ENCODE measurements around the gene ATP9B. TPM values are rescaled to one million over a fixed set of nuclear protein-coding genes. Genes with fewer than 3 reads are reported as not detected.

The ATP9B gene
- total and polyA plus RNA-seq, 8 donors, result 29.2 to 41.5 (median 38.3) TPM

GRCh38 chr18:79030680-79031079, 38.5 kb upstream of the ATP9B start:
- Histone ChIP-seq H3K27me3 (no peaks in the 10 kb centered on the region), H3K27ac (no peak overlapping the region), H3K4me3 (no peak overlapping the region), H3K36me3 (no peaks in the 10 kb centered on the region), H3K9me3 (peaks cover 0 to 7% of the 10 kb centered on the region in 2 donors), H3K4me1 (no peaks in the 10 kb centered on the region)
- no peak for TF ChIP-seq CTCF (IDR thresholded peaks at IDR 0.05)
- intact Hi-C loops (cut with DNase I), result no loop called here
- ATAC-seq (no peak), DNase-seq (peak in 1 of 4 donors; percentile 49)

- H3K9me3 ChIP-seq, result no peaks in the 10 kb centered on the region
- no peak overlapping the region for H3K4me3 ChIP-seq
- H3K27ac ChIP-seq, result no peak overlapping the region
- ATAC-seq (no peak), DNase-seq (peak in 2 of 4 donors; percentile 46 to 65)
- intact Hi-C loops (cut with DNase I), result no loop called here
- no peak for TF ChIP-seq CTCF (IDR thresholded peaks at IDR 0.05)
- H3K4me1 ChIP-seq, result no peaks in the 10 kb centered on the region
- H3K36me3 ChIP-seq, result no peaks in the 10 kb centered on the region
- peaks cover 0 to 15% of the 10 kb centered on the region in 2 donors for H3K27me3 ChIP-seq
These were observed 26.9 kb upstream of the ATP9B start for GRCh38 chr18:79042276-79042675.

- H3K27me3 ChIP-seq, result peaks cover 0 to 15% of the 10 kb centered on the region in 2 donors
- H3K9me3 ChIP-seq, result no peaks in the 10 kb centered on the region
- no peak overlapping the region for H3K4me3 ChIP-seq
- intact Hi-C loops (cut with DNase I), result no loop called here
- DNase-seq (no peak), ATAC-seq (no peak)
- no peaks in the 10 kb centered on the region for H3K36me3 ChIP-seq
- H3K27ac ChIP-seq, result no peak overlapping the region
- no peaks in the 10 kb centered on the region for H3K4me1 ChIP-seq
- no peak for TF ChIP-seq CTCF (IDR thresholded peaks at IDR 0.05)
These were observed 25.9 kb upstream of the ATP9B start for GRCh38 chr18:79043288-79043687.

- ATAC-seq (no peak), DNase-seq (peak in 1 of 4 donors; percentile 73)
- no peaks in the 10 kb centered on the region for H3K36me3 ChIP-seq
- TF ChIP-seq CTCF (IDR thresholded peaks at IDR 0.05), result no peak
- H3K4me1 ChIP-seq, result no peaks in the 10 kb centered on the region
- no peaks in the 10 kb centered on the region for H3K9me3 ChIP-seq
- H3K27me3 ChIP-seq, result peaks cover 0 to 14% of the 10 kb centered on the region in 2 donors
- H3K4me3 ChIP-seq, result no peak overlapping the region
- H3K27ac ChIP-seq, result no peak overlapping the region
- intact Hi-C loops (cut with DNase I), result no loop called here
These were observed 22.7 kb upstream of the ATP9B start for GRCh38 chr18:79046522-79046921.

GRCh38 chr18:79047556-79048244, 21.5 kb upstream of the ATP9B start:
- peak in 1 of 4 donors; percentile 74 for DNase-seq
- intact Hi-C loops (cut with DNase I), result no loop called here

More at GRCh38 chr18:79047556-79048244, 21.5 kb upstream of the ATP9B start:
- no peak overlapping the region for H3K4me3 ChIP-seq
- peaks cover 0 to 10% of the 10 kb centered on the region in 2 donors for H3K27me3 ChIP-seq
- H3K36me3 ChIP-seq, result no peaks in the 10 kb centered on the region
- no peak overlapping the region for H3K27ac ChIP-seq
- no peak for ATAC-seq
- no peaks in the 10 kb centered on the region for H3K9me3 ChIP-seq
- no peak for TF ChIP-seq CTCF (IDR thresholded peaks at IDR 0.05)
- no peaks in the 10 kb centered on the region for H3K4me1 ChIP-seq
